Ishikawa (cell line): ENCODE data around the gene SMYD3.

Source experiments
- CEBPB ChIP-seq: IDR thresholded peaks from 2 replicates; pipeline ENCODE4 v1.6.1; 2012
- CREB1 ChIP-seq: IDR thresholded peaks from 2 replicates; pipeline ENCODE4 v1.6.1; 2012; ENCODE audit warnings: low read depth
- EGR1 ChIP-seq: IDR thresholded peaks from 2 replicates; pipeline ENCODE4 v1.6.1; 2012
- EP300 ChIP-seq: IDR thresholded peaks from 2 replicates; pipeline ENCODE4 v1.6.1; 2012; ENCODE audit warnings: borderline replicate concordance
- FOXM1 ChIP-seq: IDR thresholded peaks from 2 replicates; pipeline ENCODE4 v1.6.1; 2012; ENCODE audit warnings: low read depth, borderline replicate concordance
- MAX ChIP-seq: IDR thresholded peaks from 2 replicates; pipeline ENCODE4 v1.6.1; 2012
- NFIC ChIP-seq: IDR thresholded peaks from 2 replicates; pipeline ENCODE4 v1.6.1; 2012
- RAD21 ChIP-seq: IDR thresholded peaks from 2 replicates; pipeline ENCODE4 v1.6.1; 2012; ENCODE audit warnings: low read depth
- REST ChIP-seq: IDR thresholded peaks from 2 replicates; pipeline ENCODE4 v1.6.1; 2012; ENCODE audit warnings: low read depth, mild to moderate bottlenecking
- TAF1 ChIP-seq: IDR thresholded peaks from 2 replicates; pipeline ENCODE4 v1.6.1; 2012; ENCODE audit warnings: low read depth, mild to moderate bottlenecking
- TCF12 ChIP-seq: IDR thresholded peaks from 2 replicates; pipeline ENCODE4 v1.6.1; 2012; ENCODE audit warnings: low read depth
- TEAD4 ChIP-seq: IDR thresholded peaks from 2 replicates; pipeline ENCODE4 v1.6.1; 2012
- USF1 ChIP-seq: IDR thresholded peaks from 2 replicates; pipeline ENCODE4 v1.6.1; 2012
- YY1 ChIP-seq: IDR thresholded peaks from 2 replicates; pipeline ENCODE4 v1.6.1; 2012; ENCODE audit warnings: low read depth
- ZBTB7A ChIP-seq: IDR thresholded peaks from 2 replicates; pipeline ENCODE4 v1.6.1; 2012; ENCODE audit warnings: low read depth

SMYD3 gene

GRCh38 chr1:245878585-245878984, 628.5 kb downstream of the SMYD3 start:
- TF ChIP-seq TAF1, result no peak
- no peak for TF ChIP-seq USF1
- no peak for TF ChIP-seq NFIC
- TF ChIP-seq CEBPB, result no peak
- no peak for TF ChIP-seq EP300
- TF ChIP-seq YY1, result no peak
- TF ChIP-seq MAX, result no peak
- no peak for TF ChIP-seq EGR1
- TF ChIP-seq FOXM1, result no peak
- TF ChIP-seq ZBTB7A, result no peak
- no peak for TF ChIP-seq TCF12
- no peak for TF ChIP-seq REST
- no peak for TF ChIP-seq RAD21
- TF ChIP-seq CREB1, result no peak
- no peak for TF ChIP-seq TEAD4

- TF ChIP-seq EP300 (no peak), MAX (no peak), ZBTB7A (no peak), NFIC (no peak), USF1 (no peak), CREB1 (no peak), CEBPB (no peak), TAF1 (no peak)
Observed at GRCh38 chr1:245877976-245878375, 629.1 kb downstream of the SMYD3 start.

- TF ChIP-seq ZBTB7A, result no peak
- no peak for TF ChIP-seq USF1
- TF ChIP-seq CREB1, result no peak
- TF ChIP-seq EP300, result no peak
- no peak for TF ChIP-seq TCF12
- no peak for TF ChIP-seq REST
- TF ChIP-seq FOXM1, result no peak
- no peak for TF ChIP-seq EGR1
- TF ChIP-seq TAF1, result no peak
- TF ChIP-seq MAX, result no peak
- TF ChIP-seq NFIC, result no peak
- no peak for TF ChIP-seq RAD21
- no peak for TF ChIP-seq CEBPB
- TF ChIP-seq YY1, result no peak
- TF ChIP-seq TEAD4, result no peak
Observed at GRCh38 chr1:245876586-245876985, 630.5 kb downstream of the SMYD3 start.

- no peak for TF ChIP-seq TCF12
- TF ChIP-seq REST, result no peak
- no peak for TF ChIP-seq TEAD4
- TF ChIP-seq FOXM1, result no peak
- no peak for TF ChIP-seq TAF1
- no peak for TF ChIP-seq RAD21
- no peak for TF ChIP-seq ZBTB7A
- TF ChIP-seq CREB1, result no peak
- no peak for TF ChIP-seq CEBPB
- TF ChIP-seq EP300, result no peak
- TF ChIP-seq EGR1, result no peak
- TF ChIP-seq USF1, result no peak
- TF ChIP-seq MAX, result no peak
- no peak for TF ChIP-seq NFIC
- no peak for TF ChIP-seq YY1
Observed at GRCh38 chr1:245875581-245876261, 631.4 kb downstream of the SMYD3 start.
